Activated T-helper 9 cell treated with anti-CD3 and anti-CD28 coated beads, Interleukin-2, amount 50 U/mL, for 16 hours (primary cell): Measurements from ENCODE around the gene PATL2.
"Not testable (repeated sequence)": the region's sequence is repeated elsewhere in the genome, so short reads cannot be mapped to it uniquely, and the experiment has no call there.

ENCODE experiments used
- DNase-seq: peaks from one replicate; pipeline ENCODE4 v3.0.0-alpha.2; 2020; ENCODE audit warnings: low read depth

PATL2 gene

DNA sequence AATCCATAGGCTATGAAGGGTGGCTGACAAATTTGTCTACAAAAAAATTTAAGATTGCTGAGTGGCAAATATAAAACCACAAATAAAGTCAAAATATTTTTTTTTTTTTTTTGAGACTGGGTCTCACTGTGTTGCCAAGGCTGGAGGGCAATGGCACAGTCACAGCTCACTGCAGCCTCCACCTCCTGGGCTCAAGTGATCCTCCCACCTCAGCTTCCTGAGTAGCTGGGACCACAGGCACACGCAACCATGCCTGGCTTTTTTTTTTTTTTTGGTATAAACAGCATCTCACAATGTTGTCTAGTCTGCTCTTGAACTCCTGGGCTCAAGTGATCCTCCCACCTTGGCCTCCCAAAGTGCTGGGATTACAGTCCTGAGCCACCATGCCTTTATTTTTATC, 20.9 kb downstream of the PATL2 start:
- not testable (repeated sequence) for DNase-seq

DNA sequence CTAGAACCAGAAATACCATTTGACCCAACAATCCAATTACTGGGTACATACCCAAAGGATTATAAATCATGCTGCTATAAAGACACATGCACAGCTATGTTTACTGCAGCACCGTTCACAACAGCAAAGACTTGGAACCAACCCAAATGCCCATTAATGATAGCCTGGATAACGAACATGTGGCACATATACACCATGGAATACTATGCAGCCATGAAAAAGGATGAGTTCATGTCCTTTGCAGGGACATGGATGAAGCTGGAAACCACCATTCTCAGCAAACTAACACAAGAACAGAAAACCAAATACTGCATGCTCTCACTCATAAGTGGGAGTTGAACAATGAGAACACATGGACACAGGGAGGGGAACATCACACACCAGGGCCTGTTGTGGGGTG, 21.8 kb downstream of the PATL2 start:
- DNase-seq: not testable (repeated sequence)

DNA sequence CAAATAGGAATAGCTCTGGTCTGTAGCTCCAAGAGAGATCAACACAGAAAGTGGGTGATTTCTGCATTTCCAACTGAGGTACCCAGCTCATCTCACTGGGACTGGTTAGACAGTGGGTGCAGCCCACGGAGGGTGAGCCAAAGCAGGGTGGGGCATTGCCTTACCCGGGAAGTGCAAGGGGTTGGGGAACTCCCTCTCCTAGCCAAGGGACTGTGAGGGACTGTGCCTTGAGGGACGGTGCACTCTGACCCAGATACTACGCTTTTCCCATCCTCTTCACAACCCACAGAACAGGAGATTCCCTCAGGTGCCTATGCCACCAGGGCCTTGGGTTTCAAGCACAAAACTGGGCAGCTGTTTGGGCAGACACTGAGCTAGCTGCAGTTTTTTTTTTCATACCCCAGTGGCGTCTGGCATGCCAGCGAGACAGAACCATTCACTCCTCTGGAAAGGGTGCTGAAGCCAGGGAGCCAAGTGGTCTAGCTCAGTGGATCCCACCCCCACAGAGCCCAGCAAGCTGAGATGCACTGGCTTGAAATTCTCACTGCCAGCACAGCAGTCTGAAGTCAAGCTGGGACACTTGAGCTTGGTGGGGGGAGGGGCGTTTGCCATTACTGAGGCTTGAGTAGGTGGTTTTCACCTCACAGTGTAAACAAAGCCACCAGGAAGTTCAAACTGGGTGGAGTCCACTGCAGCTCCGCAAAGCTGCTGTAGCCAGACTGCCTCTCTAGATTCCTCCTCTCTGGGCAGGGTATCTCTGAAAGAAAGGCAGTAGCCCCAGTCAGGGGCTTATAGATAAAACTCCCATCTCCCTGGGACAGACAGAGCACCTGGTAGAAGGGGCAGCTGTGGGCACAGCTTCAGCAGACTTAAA, 28.1 kb downstream of the PATL2 start:
- peak; percentile 51 for DNase-seq

DNA sequence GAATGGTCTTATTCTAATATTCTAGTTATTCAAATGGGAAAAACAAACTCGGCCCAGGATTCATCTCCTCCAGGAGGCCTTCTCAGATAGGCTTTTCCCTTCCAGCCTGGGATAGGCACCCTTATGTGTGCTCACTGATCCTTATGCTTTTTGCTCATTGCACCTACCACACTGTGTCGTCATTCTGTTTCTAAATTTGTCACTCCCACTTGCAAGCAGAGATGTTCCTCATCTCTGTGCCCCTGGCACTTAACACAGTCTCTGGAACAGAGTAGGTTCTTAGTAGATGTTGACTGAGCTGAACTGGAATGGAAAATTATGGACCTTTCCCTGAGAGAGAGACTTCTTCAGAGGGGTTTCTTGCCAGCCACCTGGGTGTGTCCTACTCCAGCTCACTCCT, 28.9 kb downstream of the PATL2 start:
- no peak for DNase-seq

DNA sequence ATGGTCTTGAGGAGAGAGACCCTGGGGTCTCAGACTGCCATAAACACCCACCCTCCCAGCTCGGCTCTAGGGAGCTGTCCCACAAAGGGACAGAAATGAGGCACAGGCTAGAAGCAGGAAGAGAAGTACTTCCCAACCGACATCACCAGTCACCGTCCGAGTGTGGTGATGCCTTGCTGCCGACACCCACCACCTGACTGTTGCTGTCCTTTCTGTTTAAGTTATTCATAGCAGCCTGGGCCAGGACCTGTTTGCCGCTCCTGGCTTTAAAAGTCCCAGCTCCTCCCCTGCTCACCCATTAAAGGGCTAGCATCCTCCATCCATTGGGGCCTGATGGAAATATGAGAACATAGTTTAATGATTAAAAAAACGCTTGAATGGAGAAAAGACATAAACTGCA, 34.4 kb downstream of the PATL2 start:
- peak; percentile 18 for DNase-seq

DNA sequence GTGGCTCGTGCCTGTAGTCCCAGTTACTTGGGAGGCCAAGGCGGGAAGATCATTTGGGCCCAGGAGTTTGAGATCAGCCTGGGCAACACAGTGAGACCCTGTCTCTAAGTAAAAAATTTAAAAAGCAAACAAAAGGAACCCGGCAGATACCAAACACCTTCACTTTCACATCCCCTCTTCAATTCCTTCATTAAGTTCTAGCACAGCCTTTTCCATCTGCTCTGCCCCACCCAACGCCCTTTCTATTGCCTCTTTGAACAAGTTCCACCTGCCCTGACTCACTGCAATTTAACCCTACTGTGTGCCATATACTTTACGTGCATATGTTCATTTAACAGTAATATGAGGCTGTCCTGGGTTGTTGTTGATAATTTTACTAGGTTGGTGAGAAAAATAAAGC, 35.2 kb downstream of the PATL2 start:
- no peak for DNase-seq

DNA sequence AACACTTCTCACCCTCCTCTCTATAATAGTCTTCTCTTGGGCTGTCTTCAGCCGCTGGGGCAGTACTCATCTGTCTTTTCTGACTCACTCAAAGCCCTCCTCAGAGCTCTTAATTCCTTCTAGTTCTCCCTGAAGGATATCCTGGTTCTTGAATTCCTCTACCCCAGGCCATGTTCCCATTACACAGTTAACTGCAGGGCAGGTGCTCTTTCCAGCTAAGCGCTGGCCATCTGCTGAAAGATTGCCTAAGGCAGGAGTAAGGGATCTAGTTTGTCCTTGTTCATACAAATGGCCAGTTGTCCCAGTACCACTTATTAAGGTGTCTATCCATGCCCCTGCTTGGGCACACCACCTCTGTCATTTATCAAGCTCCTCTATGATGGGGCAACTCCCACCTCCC, 37.5 kb downstream of the PATL2 start:
- DNase-seq: no peak

DNA sequence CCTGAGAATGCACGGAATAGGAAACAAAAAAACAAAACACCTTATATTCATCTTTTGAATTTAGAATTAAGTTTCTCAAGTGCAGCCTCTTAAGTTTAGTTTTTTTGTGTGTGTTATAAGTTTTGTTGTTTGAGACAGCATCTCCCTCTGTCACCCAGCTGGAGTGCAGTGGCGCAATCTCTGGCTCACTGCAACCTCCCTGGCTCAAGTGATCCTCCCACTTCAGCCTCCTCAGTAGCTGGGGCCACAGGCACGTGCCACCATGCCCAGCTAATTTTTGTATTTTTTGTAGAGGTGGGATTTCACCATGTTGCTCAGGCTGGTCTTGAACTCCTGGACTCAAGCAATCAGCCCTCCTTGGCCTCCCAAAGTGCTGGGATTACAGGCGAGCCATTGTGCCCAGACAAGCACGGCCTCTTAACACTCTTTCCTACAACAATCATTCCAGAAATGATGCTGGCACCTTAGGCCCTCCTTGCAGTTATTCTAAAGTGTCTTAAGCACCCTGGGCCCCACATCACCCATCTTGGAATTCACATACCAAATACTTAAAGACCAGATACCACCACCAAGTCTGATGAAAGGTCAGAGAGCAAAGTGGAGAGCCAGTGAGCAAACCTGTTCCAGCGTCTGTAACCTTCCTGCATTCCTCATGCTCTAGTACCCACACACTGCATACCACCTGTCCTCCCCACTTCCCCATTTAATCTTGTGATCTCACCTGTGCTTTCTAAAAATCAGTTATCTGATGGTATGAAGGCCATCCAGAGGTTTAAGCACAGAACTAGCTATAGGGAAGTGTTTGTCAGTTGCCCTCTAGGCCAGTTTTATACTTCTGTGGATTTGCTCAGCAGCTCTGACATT, 40.8 kb downstream of the PATL2 start:
- no peak for DNase-seq

DNA sequence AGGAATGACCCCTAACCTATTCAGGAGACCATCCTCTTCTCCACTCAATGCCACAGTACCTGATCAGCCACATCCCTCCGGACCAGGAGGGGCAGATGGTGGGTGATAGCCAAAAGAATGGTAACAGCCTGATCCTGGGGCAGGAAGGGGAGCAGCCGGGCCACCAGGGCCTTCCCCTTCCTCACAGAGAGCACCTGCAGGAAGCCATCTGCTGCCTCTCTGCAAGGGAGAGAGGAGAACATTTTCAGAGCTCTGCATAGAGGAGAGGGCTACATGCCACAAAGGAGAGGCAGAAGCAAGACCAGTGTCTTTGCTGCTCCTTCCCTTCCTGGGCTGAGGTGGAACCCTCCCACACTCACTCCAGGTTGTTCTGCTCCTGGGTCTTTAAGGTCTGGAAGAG, 42.2 kb downstream of the PATL2 start:
- DNase-seq: no peak

DNA sequence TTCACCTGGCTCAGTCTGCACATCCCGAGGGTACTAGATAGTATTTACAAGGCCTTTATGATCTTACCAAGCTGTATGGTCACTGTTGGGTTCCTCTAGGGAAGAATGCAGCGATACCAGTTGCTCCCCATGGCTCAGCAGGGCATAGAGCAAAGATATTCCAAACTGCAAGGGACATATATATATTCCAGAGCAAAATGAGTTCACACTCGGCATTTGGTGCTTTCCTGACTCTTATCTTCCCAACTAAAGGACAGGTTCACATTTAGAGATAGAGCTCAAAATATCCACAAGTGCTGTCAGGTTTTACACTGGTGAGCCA, 44.1 kb downstream of the PATL2 start:
- no peak for DNase-seq

DNA sequence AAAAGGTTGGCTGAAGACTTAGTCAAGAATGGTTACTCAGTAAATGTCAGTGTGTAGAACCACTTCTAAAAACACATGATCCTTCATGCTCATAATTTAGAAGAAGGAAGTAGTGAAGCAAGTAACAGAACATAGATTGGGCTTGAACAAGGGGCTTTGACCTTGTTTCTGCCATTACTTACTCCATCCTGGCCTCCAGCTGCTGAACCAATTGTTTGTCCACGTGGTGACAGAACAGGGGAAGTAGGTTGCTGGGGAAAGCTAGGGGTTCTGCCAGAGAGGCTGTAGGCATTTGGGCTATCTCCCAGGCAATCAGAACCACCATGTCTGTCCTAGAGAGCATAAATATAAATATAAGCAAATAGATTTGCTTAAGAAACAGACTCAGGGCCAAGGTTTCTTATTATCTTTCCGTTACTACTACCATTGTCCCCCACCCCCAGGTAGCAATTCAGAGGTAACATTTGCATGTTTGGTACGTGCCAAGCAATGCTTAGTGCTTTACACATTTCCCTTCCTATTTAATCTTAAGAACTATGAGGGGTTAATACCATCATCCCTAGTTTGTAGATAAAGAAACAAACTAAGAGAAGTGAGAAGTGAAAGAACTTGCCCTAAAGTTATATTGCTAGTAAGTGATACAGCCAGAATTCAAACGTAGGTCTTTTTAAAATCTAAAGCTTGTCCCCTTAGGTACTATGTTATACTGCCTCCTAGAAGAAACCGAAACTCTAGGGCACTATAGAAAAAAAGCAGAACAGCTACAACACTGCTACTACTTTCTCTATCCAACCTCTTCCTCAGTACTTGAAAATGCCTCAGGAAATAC, 44.7 kb downstream of the PATL2 start:
- DNase-seq: no peak

DNA sequence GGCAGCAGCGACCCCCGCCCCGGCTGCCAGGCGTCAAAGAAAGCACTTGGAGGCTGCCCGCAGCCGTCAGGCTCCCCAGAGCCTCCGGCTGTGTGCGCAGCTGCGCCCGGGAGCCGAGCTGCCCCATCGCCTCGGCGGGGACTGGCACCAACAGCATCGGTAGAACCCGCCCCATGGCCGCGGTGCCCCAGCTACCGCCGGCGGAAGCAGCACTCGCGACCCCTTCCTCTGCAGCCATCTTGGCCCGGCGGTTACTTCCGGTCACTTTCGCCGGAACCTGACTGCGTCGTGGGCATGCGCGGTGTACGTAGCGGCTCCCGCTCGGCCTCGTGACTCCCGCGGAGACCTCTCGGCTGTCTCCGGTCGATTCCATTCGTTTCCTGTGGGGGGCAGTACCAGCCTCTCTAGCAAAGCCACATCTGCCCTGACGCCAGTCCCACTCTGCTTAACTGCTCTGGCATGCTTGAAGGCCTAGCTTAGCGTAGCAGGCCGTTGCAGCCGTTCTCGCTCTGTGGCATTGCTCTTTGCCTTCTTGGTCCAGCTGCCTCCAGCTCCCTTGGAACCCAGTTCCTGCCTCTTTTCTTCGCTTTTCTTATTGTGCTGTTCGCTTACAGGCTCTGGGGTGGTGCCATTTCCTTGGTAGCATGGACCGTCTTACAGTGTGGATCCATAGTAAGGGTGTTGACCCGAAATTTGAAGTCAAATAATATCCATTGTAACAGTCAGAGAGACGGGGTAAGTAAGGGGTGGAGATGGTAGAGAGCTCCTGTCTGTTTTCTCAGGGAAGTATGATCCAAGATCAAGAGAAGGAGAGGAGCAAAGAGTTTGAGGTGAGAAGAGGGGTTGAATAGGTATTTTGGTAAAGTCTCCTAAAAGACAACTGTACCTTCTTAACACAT, 47.5 kb downstream of the PATL2 start, which contains the start of gene SPG11:
Gene SPG11 (minus strand): TSS at position 253 of the 899 bp plus-strand sequence. CDS start 15 bp downstream, at position 238.
- peak; percentile 91 for DNase-seq

DNA sequence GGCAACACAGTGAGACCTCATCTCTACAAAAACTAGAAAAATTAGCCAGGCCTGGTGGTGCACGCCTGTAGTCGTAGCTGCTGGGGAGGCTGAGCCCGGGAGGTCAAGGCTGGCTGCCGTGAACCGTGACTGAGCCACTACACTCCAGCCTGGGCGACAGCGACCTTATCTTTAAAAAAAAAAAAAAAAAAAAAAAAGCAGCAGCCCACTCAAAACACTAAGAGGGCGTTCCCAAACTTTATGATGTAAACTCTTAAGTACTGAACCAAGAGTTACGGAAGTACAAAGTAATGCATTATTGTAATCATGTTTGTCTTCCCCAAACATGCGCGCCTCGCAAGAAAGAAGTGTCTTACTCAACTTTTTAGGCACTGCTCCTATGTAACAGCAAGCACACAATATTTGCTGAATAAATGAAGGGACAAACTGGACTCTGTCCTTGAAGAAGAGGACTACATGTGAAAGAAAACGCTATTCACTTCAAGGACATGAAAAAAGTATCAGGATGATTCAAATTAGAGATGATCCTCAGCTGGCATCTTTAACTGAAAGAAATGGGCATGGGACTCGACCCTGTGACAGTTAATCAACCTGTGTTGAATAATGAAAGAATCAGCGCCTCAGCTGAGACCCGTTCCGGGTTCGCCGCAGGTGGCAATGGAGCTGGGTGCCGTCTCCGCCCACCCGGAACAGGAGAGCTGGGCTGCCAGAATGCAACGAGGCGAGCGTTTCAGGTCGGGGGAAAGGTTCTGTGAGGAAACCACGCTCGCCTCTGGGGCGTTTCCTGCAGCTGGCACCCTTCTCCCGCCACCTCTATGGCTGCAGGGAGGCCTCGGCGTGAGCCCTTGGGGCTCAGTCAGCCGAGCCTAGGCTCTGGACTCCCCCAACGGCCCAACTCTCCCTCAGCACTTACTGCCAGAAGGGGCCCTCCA, 48.4 kb downstream of the PATL2 start:
- DNase-seq: peak; percentile 75

DNA sequence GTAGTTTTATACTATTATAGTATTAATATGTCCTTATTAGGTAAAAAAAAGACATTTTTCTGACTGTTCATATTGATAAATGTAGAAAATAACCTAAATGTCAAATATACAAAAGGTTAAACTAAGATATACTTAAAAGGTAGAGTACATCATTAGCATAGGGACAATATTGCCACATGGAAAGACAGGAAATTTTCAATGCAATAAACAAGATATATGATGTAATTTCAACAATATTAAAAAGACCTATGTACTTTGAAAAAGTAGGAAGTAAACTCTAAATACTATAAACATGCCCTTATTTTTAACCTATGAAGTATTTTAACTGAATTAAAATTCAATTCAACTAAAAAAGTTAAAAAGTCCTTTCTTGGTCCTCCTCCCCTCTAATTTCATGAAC, 49.5 kb downstream of the PATL2 start:
- no peak for DNase-seq

DNA sequence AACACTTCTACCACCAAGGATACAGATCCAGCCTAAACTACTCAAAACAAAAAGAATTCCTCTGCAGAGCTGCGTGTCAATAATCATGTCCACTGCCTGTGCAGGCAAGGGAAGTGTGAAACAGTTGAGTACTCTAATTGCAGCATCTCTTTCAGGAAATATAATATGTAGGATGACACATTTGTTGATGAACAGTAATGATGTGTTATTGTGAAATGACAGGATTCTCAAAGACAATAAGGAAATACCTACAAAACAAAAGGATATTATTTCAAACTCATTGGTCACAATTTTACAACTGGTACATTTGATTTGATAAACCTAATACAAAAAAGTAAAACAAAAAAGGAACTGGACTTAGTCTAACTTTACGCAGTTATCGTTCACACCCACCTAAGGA, 52.1 kb downstream of the PATL2 start:
- DNase-seq: no peak

DNA sequence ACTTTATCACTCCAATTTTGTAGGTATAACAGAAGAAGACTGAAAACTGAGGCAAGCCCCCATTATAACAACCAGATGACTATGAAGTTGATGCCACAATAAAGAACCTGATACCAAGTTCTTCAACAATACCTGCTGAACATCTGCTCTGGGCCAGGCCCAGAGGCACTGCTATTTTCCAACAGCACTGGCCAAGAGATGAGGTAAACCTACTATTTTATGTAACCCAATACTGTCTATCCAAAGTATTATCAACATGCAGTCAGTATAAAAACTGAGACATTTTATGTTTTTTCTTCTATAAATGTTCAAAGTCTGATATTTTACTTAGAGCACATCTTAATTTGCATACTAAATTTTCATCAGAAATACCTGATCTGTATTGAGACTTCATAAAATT, 53.7 kb downstream of the PATL2 start:
- DNase-seq: no peak

DNA sequence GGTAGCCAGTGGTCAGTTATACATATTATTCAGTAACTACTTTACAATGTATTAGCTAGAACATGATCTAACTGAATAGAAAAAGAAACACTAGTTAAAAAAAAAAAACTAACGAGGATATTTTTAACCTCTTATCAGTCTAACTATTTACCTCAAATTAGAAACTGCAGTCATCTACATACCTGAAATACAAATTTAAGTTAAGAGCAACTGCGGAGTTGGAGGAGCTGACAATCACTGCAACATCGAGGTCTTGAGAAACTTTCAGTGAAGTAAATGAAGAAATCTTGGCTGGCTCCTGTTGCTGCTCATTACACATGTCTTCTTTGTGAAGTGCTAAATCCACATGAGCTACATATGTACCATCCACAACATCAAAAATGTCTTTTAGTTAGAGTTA, 54.2 kb downstream of the PATL2 start:
- no peak for DNase-seq

DNA sequence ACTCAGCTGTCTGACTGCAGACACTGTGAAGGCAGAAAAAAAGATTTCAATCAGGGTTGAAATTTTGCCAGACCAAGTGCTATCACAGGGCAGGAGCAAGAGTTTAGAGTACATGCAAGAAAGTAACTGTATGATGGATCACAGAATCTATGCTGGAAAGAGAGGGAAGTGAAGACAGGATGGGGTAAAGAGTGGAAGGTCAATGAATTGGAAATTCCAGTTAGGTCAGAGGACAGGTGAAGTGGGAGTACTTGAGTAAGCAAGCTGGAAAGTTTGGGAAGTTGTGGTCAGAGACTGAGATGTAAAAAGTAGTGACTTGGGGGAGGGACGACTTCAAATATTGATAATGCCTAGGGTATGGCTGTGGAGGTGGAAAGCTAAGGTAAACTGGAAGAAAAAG, 54.8 kb downstream of the PATL2 start:
- DNase-seq: no peak

DNA sequence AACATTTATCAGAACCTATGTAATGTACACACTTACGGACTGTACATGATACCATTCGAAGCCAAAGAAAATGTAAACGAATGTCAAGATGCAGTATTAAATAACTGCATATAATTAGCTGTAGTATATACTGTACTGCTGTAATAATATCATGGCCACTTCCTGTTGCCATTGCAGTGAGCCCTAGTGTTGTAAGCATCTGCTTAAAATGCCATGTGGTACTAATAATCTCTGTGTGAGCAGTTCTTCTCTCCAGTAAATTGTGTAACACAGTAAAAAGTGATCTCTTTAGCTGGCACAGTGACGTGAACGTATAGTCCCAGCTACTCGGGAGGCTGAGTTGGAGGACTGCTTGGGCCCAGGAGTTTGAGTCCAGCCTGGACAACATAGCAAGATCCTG, 56.3 kb downstream of the PATL2 start:
- DNase-seq: no peak

DNA sequence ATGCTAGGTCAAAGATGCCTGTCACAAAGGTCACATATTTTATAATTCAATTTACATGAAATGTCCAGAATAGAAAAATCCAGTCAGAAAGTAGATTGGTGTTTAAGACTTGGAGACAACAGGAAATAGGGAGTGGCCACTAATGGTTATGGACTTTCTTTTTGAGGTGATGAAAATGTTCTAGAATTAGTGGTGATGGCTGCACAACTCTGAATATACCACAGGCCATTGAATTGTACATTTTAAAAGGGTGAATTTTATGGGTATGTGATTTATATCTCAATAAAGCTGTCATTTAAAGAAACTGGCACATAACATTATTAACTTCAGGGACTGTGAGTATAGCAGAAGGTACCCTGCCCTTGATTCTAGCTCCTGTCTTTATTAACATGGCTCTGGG, 63.5 kb downstream of the PATL2 start:
- no peak for DNase-seq
